ENCODE data around the gene GMPS.

- TF ChIP-seq POLR2AphosphoS5 (IDR thresholded peaks at IDR 0.05; ENCODE audit: low read depth, low read length), result no peak
- TF ChIP-seq REST (IDR thresholded peaks at IDR 0.05; ENCODE audit: insufficient read depth in 1 of 2, low read depth in 2 of 2, low read length in 1 of 2), result no peak
- TF ChIP-seq CTCF (IDR thresholded peaks at IDR 0.05), result no peak
Observed at GRCh38 chr3:155957412-155957880, 87.0 kb downstream of the GMPS start.

All from Panc1 (cell line).